ENCODE results near the gene JARID2.

Gene JARID2

DNA sequence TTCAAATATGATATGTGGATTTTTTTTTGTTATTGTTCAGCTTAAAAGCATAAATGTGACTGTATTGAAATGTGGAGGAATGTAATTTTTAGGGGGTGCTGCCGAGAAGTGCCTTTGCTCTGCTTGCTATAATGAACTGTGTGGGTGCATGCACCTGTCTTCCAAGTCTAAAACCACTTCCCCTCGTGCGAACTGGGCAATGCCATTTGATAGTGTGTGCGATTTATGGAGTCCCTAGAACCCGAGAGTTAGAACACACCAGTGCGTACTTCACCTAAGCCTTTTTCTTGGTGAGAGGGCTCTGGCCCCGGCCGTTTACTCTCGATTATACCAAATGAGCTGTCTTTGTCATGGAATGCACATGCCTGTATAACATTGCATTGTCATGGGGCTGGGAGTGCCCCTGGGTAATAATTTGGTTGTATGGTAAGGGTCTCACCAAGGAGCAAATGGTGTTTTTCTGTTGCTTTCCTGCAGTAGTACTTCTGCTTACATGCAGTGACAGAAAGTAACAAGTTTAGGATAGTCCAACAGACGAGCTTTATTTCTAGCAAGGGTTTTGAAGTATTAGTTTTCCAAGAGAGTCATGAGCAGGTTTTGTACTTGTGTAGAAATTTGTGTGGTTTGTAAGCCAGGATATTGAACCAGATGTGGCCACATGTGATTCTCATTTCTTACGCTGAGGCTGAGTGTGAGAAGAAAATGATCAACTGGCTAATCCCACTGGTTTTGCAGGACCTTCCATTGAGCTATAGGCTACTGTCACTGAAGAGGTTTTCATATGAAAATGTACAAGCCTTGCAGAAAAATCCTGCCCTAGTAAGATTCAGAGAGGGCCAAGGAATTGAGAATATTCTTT is 244.6 kb downstream of the JARID2 start:
- DNase-seq (ENCODE audit: low spot score): no peak

DNA sequence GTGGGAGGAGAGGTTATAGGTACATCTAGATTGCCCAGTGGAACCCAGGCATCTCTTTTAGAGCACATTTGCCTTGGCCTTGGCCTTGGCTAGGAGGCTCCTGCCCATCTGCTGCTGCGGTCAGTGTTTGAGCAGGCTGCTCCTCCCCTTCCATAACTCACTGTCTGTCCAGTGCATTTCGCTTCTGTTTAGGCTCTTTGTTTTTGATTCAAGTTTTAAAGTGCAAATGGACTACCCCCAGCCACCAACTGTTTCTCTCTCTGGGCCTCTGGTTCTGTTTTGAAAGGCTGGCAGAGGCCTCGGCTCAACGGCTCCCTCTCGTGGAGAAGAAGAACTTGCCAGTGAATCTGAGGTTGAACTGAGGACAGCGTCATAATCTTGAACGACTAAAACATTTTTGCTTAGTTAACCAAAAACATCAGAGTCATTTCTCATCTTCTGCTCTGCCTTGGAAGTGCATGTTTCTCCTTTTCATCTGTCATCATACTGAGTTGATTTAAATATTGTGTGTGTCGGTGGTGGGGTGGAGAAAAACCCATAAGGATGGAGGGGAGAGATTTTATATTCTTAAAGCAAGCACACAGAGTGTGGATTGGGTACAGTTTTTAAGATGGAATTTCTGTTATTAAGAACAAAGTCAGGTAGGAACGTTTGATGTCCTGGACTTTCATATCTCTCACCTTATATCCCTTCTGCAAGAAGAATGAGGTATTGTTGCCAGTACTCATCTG is 245.6 kb downstream of the JARID2 start:
- peak; percentile 95 for DNase-seq (ENCODE audit: low spot score)

DNA sequence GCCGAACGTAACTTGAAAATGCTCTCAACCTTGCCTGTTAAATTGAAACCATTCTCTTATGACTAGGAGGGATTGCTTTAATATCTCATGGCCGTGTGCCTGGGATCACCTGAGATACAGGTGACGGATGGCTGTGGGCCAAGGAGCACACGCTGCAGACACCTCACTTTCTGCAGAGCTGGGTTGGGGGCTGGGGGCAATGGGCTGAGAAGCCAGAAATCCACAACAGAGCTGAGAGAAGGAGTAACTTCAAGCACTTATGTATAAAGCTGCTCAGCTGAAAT is 246.1 kb downstream of the JARID2 start:
- DNase-seq (ENCODE audit: low spot score): no peak

DNA sequence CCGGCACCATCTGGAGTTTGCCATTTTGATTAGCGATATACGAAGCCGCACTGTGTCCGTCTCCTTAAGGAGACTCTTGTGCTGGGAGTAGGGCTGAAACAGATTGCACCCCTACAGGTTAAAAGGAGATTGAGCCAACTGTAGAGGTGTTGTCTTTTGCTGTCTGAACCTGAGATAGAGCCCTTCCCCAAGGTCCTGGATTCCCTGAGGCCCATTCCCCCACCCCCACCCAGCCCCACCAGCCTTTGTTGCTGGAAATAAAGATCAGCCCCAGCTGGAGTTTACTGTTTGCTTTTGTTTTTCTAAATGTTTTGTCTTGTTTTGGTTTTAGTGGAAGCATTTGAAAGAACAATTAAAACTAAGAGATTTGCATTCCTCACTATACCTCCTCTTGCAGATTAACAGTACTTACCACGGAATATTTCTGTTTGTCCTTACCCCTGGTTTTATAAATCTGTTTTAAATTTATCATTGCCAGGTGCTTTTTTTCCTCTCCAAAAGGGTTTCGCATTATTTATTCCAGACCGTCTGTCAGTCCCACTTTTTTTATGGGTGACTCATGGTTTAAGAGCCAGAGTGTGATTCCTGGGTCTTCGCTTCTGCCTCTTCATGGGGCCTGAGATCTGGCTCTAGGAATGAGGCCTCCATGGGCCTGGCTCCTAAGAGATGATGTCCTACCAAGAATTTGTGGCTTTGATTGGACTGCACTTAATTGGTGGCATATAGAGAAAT is 247.7 kb downstream of the JARID2 start:
- no peak for DNase-seq (ENCODE audit: low spot score)

DNA sequence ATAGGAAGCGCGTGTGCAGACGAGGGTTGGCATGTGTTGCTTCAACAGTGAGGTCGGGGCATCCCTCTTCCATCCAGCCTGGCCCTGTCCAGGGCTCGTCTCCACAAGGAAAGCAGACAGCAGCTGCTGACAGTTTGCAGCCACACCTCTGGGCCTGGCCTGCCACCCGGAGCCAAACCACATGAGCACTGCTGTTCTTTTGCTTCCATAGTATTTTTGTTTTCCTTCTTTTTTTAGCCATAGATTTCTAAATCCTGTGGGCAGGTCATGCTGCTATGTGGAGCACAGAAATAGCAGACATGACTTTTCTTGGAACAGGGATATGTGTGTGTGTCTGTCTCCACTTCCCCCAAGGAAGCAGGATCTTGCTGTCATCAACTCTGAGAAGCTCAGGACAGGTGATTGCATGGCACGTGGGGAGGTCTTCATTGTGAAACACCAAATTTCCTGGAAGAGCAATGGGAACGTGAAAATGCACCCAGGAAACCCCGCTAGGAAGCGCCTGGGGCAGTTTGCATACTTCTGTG is 249.6 kb downstream of the JARID2 start:
- DNase-seq (ENCODE audit: low spot score): no peak

DNA sequence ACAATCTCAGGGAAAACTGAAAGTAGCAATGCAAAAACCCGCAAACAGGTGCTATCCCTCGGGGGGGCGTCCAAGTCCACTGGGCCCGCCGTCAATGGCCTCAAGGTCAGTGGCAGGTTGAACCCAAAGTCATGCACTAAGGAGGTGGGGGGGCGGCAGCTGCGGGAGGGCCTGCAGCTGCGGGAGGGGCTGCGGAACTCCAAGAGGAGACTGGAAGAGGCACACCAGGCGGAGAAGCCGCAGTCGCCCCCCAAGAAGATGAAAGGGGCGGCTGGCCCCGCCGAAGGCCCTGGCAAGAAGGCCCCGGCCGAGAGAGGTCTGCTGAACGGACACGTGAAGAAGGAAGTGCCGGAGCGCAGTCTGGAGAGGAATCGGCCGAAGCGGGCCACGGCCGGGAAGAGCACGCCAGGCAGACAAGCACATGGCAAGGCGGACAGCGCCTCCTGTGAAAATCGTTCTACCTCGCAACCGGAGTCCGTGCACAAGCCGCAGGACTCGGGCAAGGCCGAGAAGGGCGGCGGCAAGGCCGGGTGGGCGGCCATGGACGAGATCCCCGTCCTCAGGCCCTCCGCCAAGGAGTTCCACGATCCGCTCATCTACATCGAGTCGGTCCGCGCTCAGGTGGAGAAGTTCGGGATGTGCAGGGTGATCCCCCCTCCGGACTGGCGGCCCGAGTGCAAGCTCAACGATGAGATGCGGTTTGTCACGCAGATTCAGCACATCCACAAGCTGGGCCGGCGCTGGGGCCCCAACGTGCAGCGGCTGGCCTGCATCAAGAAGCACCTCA is 250.7 kb downstream of the JARID2 start:
- no peak for DNase-seq (ENCODE audit: low spot score)

DNA sequence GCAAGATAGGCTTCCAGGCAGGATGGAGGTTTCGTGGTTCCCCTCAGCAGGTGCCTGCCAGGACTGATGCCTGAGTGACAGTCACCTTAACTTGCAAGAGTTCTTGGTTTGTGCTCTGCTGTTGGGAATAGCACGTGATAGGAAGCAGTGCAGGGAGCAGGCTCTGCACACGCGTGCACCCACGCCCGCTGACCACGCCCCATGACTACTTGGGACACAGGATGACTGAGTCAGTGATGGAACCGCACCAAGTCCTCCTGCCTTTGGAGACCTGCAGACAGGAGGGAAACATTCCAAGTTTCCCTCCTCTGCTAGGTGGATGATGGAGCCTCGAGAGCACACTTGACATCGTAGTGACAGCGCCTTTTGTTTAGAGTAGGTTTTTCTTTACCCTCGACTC is 252.8 kb downstream of the JARID2 start:
- no peak for DNase-seq (ENCODE audit: low spot score)

DNA sequence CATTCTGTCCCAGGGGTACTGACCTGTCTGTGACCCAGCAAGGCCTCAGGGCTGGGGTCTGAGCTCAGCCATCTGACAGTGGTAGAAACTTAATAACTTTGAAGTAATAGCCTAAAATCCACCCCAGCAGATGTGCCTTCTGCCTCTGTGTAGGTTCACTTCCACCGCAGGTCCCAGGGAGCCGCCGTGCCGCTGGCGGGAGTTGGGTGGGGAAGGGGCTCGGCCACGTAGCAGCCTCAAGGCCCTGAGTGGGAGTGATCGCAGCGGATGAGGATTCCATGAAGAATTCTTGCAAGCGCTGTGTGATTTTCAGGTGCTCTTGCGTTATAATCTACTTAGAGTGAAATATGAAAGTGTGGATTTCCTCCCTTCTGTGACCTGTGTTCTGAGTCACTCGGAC is 253.3 kb downstream of the JARID2 start:
- no peak for DNase-seq (ENCODE audit: low spot score)

DNA sequence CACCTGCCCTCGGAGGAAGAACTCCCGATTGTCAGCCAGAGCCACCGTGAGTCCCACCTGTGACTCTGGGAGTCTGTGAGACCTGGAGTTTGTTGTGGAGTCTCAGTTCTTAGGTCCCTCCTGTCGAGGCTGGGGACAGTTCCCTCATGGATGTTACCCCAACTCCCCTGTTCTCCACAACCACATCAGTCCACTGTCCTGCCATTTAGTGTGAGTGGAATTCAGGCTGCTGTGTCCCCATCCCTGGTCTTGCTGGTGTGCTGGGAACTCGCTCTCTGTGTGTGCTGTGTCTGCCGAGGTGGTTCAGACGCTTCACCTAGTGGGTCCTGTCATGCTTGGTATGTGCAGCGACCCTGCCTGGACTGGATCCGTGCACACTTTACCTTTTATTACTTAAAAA is 253.7 kb downstream of the JARID2 start:
- DNase-seq (ENCODE audit: low spot score): no peak

DNA sequence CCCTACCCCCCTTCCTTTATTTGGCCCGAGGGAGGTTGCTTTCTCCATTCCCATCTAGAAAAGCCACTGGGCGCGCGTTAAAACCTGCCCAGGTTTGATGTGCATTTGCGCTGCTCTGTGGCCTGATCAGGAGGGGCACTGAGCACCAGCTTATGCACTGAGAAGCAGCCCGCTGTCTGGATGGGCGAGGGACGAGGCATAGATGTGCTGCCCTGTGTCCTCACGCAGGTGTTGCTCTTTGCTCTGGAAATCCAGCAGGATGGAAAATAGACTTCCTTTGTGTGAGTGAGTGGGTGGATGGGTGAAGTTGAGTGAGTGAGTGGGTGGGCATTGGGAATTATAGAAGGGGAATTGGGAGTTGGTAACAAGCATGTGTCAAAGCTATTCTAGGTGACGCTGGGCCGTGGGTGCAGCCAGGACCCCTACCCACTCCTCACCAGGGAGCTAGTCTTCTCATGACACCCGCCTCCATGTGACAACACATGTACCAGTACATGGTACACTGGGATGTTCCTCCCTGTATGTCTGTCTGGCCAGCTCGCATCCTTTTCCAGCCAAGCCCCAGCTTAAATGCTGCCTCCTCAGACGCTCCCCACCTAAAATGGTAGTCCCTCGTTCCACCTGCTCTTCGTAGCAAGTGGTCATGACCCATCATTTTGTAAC is 254.3 kb downstream of the JARID2 start:
- DNase-seq (ENCODE audit: low spot score): no peak

DNA sequence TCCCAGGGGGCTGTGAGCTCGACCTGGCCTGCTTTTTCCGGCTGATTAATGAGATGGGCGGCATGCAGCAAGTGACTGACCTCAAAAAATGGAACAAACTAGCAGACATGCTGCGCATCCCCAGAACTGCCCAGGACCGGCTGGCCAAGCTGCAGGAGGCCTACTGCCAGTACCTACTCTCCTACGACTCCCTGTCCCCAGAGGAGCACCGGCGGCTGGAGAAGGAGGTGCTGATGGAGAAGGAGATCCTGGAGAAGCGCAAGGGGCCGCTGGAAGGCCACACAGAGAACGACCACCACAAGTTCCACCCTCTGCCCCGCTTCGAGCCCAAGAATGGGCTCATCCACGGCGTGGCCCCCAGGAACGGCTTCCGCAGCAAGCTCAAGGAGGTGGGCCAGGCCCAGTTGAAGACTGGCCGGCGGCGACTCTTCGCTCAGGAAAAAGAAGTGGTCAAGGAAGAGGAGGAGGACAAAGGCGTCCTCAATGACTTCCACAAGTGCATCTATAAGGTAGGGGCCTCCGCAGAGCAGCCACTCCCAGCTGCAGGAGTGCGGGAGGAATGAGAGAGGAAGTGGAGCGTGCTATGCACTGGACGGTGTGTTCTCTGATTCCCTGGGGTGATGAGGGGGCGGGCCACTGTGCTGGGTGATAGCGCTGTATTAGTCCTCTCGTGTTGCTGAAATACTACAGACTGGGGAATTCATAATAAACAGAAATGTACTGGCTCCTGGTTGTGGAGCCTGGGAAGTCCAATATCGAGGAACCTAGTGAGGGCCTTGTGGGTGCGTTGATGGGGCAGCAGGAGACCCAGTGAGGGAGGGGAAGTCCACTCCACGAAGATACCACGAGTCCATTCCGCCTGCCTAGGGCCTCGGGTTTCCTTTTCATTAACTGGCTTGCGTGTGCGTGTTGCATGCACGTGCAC is 255.3 kb downstream of the JARID2 start:
- DNase-seq (ENCODE audit: low spot score): no peak

DNA sequence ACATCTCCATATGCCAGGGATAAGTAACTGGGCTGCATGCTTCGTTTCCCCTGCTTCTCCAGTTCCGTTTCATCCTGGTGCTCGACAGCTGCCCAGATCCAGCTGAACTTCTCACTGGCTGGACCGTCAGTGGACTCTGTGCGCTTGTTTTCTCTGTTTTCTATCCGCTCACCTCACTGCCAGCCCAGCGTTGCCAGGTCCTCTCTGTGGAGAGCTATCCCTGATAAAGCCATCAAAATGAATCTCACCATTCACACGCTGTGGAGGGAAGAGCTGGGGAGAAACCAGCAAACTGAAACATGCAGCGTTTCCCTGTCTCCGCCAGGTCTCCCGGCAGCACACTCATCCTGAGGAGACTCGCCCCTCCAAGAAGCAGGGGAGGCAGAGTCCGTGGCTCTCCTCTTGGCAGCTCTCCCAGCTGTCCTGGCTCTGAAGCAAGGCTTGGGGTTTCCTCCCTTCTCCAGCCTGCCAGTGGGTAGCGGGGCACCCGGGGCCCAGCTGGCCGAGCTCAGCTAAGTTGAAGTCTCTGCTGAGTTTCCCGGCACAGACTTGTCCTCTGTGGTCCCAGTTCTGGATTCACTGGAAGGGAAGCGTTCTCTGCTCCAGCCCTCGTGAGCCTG is 256.1 kb downstream of the JARID2 start:
- peak; percentile 74 for DNase-seq (ENCODE audit: low spot score)

DNA sequence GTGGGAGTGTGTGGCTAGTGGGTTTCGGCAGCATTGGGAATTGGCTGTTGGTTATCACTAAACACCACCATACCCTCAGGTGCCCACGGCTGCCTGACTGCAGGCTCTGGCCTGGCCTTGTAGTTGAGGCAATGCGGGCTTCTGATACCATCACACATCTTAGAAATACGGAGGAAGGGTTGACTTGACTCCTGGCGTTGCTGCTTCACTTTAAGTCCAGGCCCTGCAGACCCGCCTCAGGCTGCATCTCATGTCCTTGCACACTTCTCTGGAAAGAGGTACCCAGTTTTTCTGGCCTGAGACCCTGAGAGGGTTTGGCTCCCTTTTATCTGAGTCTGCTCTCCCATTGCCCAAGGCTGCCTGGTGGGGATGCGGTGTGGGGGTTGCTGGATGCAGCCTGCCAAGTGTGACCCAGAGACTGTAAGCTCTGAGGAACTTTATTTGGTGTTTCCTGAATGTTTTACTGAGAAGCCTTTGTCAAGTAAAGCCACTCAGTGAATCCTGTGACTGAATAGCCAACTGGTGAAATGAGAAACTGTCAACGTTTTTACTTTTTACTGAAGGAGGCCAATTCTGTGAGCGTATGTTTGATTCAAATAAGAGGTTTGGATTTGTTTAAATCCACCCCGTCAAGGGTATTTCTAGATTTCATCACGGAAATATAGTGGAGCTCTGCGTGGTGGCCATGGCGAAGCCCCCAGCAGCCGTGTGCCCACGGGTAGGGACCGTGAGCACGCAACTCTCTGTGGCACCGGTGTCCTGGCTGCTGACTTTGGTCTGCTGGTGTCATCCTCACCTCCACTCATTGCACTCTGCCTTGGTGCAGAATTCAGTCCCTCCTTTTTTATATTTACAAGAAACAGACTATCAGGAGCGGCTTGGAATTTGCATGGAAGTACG is 256.8 kb downstream of the JARID2 start:
- no peak for DNase-seq (ENCODE audit: low spot score)

DNA sequence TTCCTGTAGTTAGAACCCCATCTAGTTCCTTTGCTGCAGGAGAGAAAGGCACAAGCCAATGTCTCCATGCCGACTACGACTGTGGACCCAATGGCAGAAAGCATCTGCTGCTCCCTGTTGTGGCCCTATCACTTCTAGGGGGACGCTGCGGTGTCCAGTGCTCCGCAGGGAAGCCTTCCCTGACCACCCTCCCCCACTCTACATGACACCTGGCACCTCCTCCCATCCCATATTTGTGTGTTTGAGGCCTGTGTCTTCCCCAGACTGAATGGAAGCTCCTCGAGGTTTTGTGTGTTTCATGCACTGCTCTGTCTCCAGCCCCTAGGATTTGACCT is 257.4 kb downstream of the JARID2 start:
- no peak for DNase-seq (ENCODE audit: low spot score)

DNA sequence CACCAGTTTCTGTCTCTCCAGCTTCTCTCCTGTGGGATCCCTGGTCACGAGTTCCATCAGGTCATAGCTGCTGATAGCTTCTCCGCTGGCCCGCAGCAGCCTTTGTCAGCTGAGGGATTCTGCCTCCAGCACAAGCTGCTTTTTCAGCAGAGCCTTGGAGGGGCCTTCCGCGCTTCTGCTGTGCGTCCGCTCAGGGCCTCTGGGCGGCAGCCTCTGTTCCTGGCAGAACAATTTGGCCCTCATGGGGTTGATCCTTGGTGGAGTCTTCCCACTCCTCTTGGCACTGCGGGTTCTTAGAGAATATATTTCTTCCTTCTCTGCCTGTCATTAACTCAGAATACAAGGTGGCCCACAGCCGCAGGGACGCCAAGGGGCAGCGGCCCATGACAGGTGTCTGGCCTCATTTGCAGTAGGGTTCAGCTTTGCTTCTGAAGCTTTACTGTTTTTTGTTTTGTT is 258.2 kb downstream of the JARID2 start:
- peak; percentile 48 for DNase-seq (ENCODE audit: low spot score)

DNA sequence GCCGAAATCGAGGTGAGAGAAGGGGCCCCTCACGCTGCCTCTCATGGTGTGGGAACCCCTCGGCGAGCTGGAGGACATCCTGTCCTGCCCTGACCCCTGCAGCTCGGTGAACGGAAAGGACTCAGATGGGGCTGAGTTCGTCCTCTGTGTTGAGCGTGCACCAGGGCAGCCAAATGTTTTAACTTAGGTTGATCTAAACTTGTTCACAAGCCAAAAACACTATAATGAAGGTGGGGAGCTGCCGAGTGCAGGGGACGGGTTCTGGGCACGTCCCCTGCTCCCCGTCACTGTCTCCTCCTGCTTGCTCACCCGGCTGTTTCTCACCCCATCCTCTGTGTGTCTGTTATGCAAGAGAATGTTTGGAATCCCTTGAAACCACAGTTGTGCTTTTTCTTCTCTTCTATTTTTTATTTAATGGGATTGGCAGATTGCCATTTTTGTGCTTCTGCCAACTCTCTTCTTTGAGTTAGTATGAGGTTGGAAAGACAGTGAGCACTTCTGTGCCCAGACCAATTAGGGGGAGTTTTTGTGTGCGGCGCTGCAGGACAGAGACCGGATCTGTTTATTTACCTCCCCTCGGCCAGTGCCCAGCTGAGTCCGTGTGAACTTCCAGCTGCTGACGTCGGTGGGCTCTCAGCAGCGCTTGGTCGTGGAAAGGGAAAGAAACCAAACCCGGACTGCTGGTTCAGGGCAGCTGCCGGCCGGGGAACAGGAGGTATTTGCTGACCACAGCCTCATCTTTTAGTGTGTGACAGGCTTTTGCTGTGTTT is 258.9 kb downstream of the JARID2 start:
- peak; percentile 92 for DNase-seq (ENCODE audit: low spot score)

DNA sequence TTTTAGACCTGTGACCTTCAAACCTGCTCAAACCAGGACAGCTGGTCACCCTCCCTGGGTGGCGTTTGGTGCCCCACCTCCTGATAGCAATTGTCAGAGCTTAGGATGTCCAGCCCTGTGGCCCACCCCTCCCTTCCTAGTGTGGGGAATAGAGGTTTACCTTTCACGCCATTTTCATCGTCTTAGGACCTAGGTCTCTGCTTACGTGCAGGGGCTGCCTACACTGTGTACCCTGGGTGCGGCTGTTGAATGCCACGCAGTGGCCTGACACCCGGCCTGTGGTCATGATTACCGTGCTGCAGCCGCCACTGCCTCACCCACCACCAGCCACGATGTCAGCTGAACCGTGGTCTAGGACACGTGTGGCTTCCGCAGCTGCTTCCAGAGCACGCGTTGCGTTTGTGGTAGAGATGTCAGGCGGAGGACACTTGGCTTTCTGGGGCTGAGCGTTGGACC is 259.6 kb downstream of the JARID2 start:
- DNase-seq (ENCODE audit: low spot score): no peak

DNA sequence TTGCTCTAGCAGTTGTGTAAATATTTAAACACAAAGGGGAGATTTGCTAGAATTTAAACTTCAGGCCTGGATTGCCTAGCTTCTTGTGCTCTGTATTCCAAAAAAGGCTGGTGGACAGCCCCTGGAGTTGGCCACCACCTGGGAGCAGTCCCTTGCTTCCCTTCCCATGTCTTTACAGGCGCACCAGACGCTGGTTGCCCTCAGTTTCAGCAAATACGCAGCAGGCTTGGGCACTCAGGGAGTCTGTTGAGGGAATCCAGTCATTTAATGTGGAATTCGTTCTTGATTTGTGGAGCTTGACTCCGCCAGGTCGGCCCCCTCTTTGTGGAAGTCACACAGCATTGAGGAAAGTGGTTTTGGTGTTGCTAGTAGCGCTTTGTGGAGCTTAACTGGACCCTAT is 260.2 kb downstream of the JARID2 start:
- no peak for DNase-seq (ENCODE audit: low spot score)
